Stimulated activated CD8-positive, alpha-beta memory T cell treated with anti-CD3 and anti-CD28 coated beads, Interleukin-7, amount 100 ng/mL, for 1 hour (primary cell): ENCODE measurements around the gene STIM1.
"Not testable (repeated sequence)": the region's sequence is repeated elsewhere in the genome, so short reads cannot be mapped to it uniquely, and the experiment has no call there.

Source experiments
- DNase-seq, 2 donors: peaks; one replicate each; pipeline ENCODE4 v3.0.0-alpha.2; 2020; ENCODE audit warnings: low read depth in 2 of 2

The STIM1 gene

GRCh38 chr11:4026389-4026788 lies 170.9 kb downstream of the STIM1 start:
- no peak for DNase-seq

- DNase-seq, result no peak
These were observed 172.3 kb downstream of the STIM1 start for GRCh38 chr11:4027746-4028145.

- no peak for DNase-seq
These were observed 174.7 kb downstream of the STIM1 start for GRCh38 chr11:4030197-4030596.

GRCh38 chr11:4032097-4032496 lies 176.6 kb downstream of the STIM1 start:
- DNase-seq, result no peak

GRCh38 chr11:4035985-4036384 lies 180.5 kb downstream of the STIM1 start:
- no peak for DNase-seq

- no peak for DNase-seq
These were observed 183.5 kb downstream of the STIM1 start for GRCh38 chr11:4039011-4039410.

- no peak for DNase-seq
These were observed 185.0 kb downstream of the STIM1 start for GRCh38 chr11:4040461-4040860.

GRCh38 chr11:4041731-4042391 lies 186.4 kb downstream of the STIM1 start:
- DNase-seq, result no peak

GRCh38 chr11:4044976-4045646 lies 189.6 kb downstream of the STIM1 start:
- DNase-seq, result no peak

GRCh38 chr11:4048340-4048739 lies 192.9 kb downstream of the STIM1 start:
- no peak for DNase-seq

- no peak for DNase-seq
These were observed 193.5 kb downstream of the STIM1 start for GRCh38 chr11:4049006-4049405.

- no peak for DNase-seq
These were observed 194.7 kb downstream of the STIM1 start for GRCh38 chr11:4050138-4050537.

GRCh38 chr11:4053200-4053599 lies 197.7 kb downstream of the STIM1 start:
- DNase-seq, result not testable (repeated sequence)

- DNase-seq, result no peak
These were observed 199.2 kb downstream of the STIM1 start for GRCh38 chr11:4054643-4055042.

- DNase-seq, result no peak
These were observed 204.0 kb downstream of the STIM1 start for GRCh38 chr11:4059424-4059823.

GRCh38 chr11:4060182-4060923 lies 204.9 kb downstream of the STIM1 start:
- no peak for DNase-seq

- DNase-seq, result no peak
These were observed 206.2 kb downstream of the STIM1 start for GRCh38 chr11:4061700-4062099.

GRCh38 chr11:4063348-4063747 lies 207.9 kb downstream of the STIM1 start:
- DNase-seq, result no peak

- DNase-seq, result no peak
These were observed 209.0 kb downstream of the STIM1 start for GRCh38 chr11:4064278-4064955.

GRCh38 chr11:4065086-4065485 lies 209.6 kb downstream of the STIM1 start:
- no peak for DNase-seq

GRCh38 chr11:4065601-4066377 lies 210.3 kb downstream of the STIM1 start:
- DNase-seq, result no peak

- no peak for DNase-seq
These were observed 211.4 kb downstream of the STIM1 start for GRCh38 chr11:4066910-4067309.
